ENCODE measurements around the gene CELSR1.

GRCh38 chr22:46318576-46318975 is 218.8 kb downstream of the CELSR1 start:
- no peak for TF ChIP-seq POLR2A (IDR thresholded peaks at IDR 0.05; ENCODE audit: low read depth, low read length)
- TF ChIP-seq POLR2AphosphoS5 (IDR thresholded peaks at IDR 0.05; ENCODE audit: low read depth, low read length), result no peak
- TF ChIP-seq TAF1 (IDR thresholded peaks at IDR 0.05; ENCODE audit: borderline replicate concordance, low read depth, low read length), result no peak

All from GM12892 (cell line).